Calu3 (cell line): ENCODE data around the gene RMP24.
"Not testable (repeated sequence)": the region's sequence is repeated elsewhere in the genome, so short reads cannot be mapped to it uniquely, and the experiment has no call there.

ENCODE experiments used
- BruUV-seq: library from RNA; stranded (reverse); fragments of 400-500 nt; replicated peaks from 2 replicates; lab custom pipeline; 2021; lab: Mats Ljungman, UMichigan
- CTCF ChIA-PET: fragments of 300-600 bp; sonication (Branson Sonifier 250); formaldehyde crosslinking; loops from one replicate; lab custom pipeline; 2022; ENCODE audit warnings: antibody characterized with exemption; lab: Charles Lee
- DNase-seq: peaks from one replicate; pipeline ENCODE4 v3.0.0; 2022
- H3K27ac Mint-ChIP-seq: one replicate; pipeline ENCODE4 v1.8.0; 2022; ENCODE audit warnings: mixed read lengths; ENCODE audit not compliant: unreplicated experiment
- H3K27me3 Mint-ChIP-seq: one replicate; pipeline ENCODE4 v1.8.0; 2022; ENCODE audit warnings: mixed read lengths; ENCODE audit not compliant: unreplicated experiment
- H3K36me3 Mint-ChIP-seq: one replicate; pipeline ENCODE4 v1.8.0; 2022; ENCODE audit warnings: mild to moderate bottlenecking, moderate library complexity, mixed read lengths; ENCODE audit not compliant: insufficient read depth, unreplicated experiment
- H3K4me1 Mint-ChIP-seq: one replicate; pipeline ENCODE4 v1.8.0; 2022; ENCODE audit warnings: mild to moderate bottlenecking, low read depth, mixed read lengths; ENCODE audit not compliant: unreplicated experiment
- H3K4me3 Mint-ChIP-seq: one replicate; pipeline ENCODE4 v1.8.0; 2022; ENCODE audit warnings: mild to moderate bottlenecking, low read depth, moderate library complexity, mixed read lengths; ENCODE audit not compliant: unreplicated experiment
- H3K9me3 Mint-ChIP-seq: one replicate; pipeline ENCODE4 v1.8.0; 2022; ENCODE audit warnings: low read depth, mixed read lengths; ENCODE audit not compliant: unreplicated experiment
- intact Hi-C: fragments of 100-400 bp; cut with micrococcal nuclease; formaldehyde crosslinking; loops from one replicate; pipeline ENCODE4 v1.10.0; 2022; ENCODE audit not compliant: unreplicated experiment
- TF ChIP-seq, protein P1 (sequence below): fragments of 200-600 bp; IDR thresholded peaks from one replicate; pipeline ENCODE4 v1.8.0; 2022; ENCODE audit warnings: antibody characterized with exemption; ENCODE audit not compliant: unreplicated experiment

The RMP24 gene

DNA sequence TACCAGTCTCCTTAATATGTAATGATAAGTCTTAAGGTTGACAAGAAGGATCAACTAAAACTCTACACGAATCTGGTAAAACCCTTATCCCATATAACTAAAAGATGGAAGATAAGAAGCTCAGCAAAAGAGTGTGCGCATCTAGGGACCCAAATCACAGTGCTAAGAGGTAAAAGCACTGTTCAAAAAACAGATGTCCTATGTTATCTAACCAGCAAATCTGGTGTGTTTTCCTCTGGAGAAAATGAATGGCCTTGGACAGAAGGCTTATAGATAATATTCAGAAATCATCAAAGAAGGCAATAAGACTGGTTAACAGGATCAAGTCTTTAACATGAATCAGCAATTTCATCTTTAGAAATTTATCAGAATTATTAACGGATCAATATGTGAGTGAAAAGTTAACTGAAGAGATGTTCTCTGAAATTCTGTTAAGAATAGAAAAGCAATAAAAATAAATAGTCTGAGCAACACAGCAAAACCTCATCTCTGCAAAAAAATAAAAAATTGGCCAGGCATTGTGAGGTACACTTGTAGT, 47.8 kb downstream of the RMP24 start:
- no TSS peak for BruUV-seq
- intact Hi-C loops: no loop called here
- no peak overlapping the region for H3K27ac Mint-ChIP-seq

DNA sequence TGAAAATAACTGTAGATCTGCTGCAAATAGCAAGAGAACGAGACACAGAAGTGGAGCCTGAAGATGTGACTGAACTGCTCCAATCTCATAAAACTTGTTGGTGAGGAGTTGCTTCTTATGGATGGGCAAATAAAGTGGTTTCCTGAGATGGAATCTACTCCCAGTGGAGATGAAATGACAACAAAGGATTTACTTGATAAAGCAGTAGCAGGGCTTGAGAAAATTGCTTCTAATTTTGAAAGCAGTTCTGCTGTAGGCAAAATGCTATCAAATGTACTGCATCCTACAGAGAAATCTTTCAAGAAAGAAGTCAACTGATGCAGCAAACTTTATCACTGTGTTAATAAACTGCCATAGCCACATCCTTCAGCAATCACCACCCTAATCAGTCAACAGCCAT, 50.9 kb downstream of the RMP24 start:
- H3K4me1 Mint-ChIP-seq: peaks cover 1% of the 10 kb centered on the region
- H3K27ac Mint-ChIP-seq: no peak overlapping the region
- intact Hi-C loops: no loop called here
- no peaks in the 10 kb centered on the region for H3K27me3 Mint-ChIP-seq
- CTCF ChIA-PET: no interaction called here
- peaks cover 32% of the 10 kb centered on the region for H3K36me3 Mint-ChIP-seq
- BruUV-seq: no TSS peak
- TF ChIP-seq, protein P1, sequence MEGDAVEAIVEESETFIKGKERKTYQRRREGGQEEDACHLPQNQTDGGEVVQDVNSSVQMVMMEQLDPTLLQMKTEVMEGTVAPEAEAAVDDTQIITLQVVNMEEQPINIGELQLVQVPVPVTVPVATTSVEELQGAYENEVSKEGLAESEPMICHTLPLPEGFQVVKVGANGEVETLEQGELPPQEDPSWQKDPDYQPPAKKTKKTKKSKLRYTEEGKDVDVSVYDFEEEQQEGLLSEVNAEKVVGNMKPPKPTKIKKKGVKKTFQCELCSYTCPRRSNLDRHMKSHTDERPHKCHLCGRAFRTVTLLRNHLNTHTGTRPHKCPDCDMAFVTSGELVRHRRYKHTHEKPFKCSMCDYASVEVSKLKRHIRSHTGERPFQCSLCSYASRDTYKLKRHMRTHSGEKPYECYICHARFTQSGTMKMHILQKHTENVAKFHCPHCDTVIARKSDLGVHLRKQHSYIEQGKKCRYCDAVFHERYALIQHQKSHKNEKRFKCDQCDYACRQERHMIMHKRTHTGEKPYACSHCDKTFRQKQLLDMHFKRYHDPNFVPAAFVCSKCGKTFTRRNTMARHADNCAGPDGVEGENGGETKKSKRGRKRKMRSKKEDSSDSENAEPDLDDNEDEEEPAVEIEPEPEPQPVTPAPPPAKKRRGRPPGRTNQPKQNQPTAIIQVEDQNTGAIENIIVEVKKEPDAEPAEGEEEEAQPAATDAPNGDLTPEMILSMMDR: no peak
- no peak for DNase-seq
- H3K4me3 Mint-ChIP-seq: no peak overlapping the region
- no peaks in the 10 kb centered on the region for H3K9me3 Mint-ChIP-seq

More for the DNA sequence above, 47.8 kb downstream of the RMP24 start:
- DNase-seq: no peak
- no peaks in the 10 kb centered on the region for H3K27me3 Mint-ChIP-seq
- CTCF ChIA-PET: no interaction called here
- TF ChIP-seq, protein P1: no peak
- H3K4me1 Mint-ChIP-seq: no peaks in the 10 kb centered on the region
- peaks cover 14% of the 10 kb centered on the region for H3K36me3 Mint-ChIP-seq
- no peaks in the 10 kb centered on the region for H3K9me3 Mint-ChIP-seq
- no peak overlapping the region for H3K4me3 Mint-ChIP-seq

GRCh38 chr18:36024241-36024640, 51.8 kb downstream of the RMP24 start:
- H3K4me3 Mint-ChIP-seq, H3K4me1 Mint-ChIP-seq, H3K27ac Mint-ChIP-seq, BruUV-seq, H3K9me3 Mint-ChIP-seq, intact Hi-C loops, H3K27me3 Mint-ChIP-seq, DNase-seq, CTCF ChIA-PET: not testable (repeated sequence)
- peaks cover 27% of the 10 kb centered on the region for H3K36me3 Mint-ChIP-seq

DNA sequence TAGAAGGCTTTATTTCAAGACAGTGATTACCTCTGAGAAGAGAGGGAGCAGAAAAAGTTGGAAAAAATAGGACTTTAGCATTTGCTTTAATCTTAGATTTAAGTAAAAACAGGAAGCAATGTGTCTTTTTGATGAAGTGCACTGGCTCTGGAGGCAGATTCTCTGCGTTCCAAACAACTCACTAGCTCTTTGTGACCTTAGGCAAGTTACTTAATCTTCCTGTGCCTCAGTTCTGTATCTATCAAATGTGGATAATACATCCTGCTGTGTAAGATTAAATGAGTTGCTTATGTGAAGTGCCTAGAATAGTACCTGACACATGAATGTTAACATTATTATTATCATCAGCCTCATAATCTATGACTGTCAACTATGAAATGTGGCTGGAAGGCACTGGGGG, 52.5 kb downstream of the RMP24 start:
- Mint-ChIP-seq H3K4me1 (peaks cover 8% of the 10 kb centered on the region), H3K36me3 (peaks cover 22% of the 10 kb centered on the region), H3K27ac (no peak overlapping the region), H3K27me3 (no peaks in the 10 kb centered on the region), H3K4me3 (no peak overlapping the region), H3K9me3 (no peaks in the 10 kb centered on the region)
- DNase-seq: no peak
- intact Hi-C loops: no loop called here
- TF ChIP-seq, protein P1: no peak
- CTCF ChIA-PET: no interaction called here
- no TSS peak for BruUV-seq

GRCh38 chr18:36028859-36029258, 56.4 kb downstream of the RMP24 start:
- H3K4me3 Mint-ChIP-seq: no peak overlapping the region
- peaks cover 21% of the 10 kb centered on the region for H3K4me1 Mint-ChIP-seq
- CTCF ChIA-PET: interaction anchor here (0.6 kb wide), 1 partner anchor 600 kb away, joined by 6 read pairs; no protein-coding TSS in a partner anchor
- H3K36me3 Mint-ChIP-seq: peaks cover 19% of the 10 kb centered on the region
- H3K27me3 Mint-ChIP-seq: no peaks in the 10 kb centered on the region
- DNase-seq: no peak
- TF ChIP-seq, protein P1: no peak
- no peak overlapping the region for H3K27ac Mint-ChIP-seq
- no TSS peak for BruUV-seq
- intact Hi-C loops: no loop called here
- no peaks in the 10 kb centered on the region for H3K9me3 Mint-ChIP-seq
